ENCODE data around the gene ARHGEF28. TPM values are rescaled to one million over a fixed set of nuclear protein-coding genes. Genes with fewer than 3 reads are reported as not detected.

Gene ARHGEF28
- total and polyA plus RNA-seq, 5 experiments from 2014 or later: 0.52 TPM; not detected in 4

DNA sequence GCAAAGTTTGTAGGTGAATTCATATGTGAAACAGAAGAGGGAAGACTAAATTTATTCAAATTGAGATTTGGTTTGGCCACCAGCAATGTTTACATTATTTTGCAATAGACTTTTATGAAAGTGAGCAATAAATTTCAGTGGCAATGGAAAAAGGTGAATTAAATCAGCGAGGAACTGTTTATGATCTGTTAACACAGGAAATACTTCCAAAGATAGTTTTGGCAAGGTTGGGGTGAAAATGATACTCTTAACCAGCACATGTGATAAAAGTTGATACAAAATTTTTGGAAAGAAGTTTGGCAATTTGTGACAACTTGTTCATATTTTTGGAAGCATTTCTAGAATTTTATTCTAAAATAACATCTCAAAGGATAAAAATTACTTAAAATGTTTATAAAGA is 119.8 kb downstream of the ARHGEF28 start:
- H3K4me3 Mint-ChIP-seq: no peak overlapping the region
- no peak overlapping the region for H3K27ac Mint-ChIP-seq
- ATAC-seq (no peak), DNase-seq (no peak)
- no peaks in the 10 kb centered on the region for H3K36me3 Mint-ChIP-seq
- H3K9me3 Mint-ChIP-seq: peaks cover 0 to 12% (median 0%) of the 10 kb centered on the region in 9 donors
- H3K4me1 Mint-ChIP-seq: no peaks in the 10 kb centered on the region
- POLR2A ChIA-PET: no interaction called here
- H3K27me3 Mint-ChIP-seq: peaks cover 7 to 30% (median 9%) of the 10 kb centered on the region in 5 donors

DNA sequence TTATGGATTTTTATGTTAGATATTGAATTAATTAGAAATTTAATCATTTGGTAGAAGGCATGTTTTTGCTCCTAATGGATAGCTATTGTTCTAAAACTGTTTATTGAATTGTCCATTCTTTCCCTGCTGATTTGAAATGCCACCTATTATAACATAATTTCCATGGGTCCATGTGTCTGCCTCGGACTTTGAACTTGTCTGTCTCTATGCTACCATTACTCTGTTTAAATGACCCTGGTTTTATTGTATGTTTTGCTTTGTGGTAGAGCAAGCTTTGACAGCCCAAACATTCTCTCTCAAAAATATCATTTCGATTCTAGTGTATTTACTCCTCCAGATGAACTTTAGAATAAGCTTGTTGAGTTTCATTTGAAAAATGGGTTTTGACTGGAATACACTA is 120.6 kb downstream of the ARHGEF28 start:
- no peak for DNase-seq
- H3K9me3 Mint-ChIP-seq: peaks cover 0 to 12% (median 0%) of the 10 kb centered on the region in 9 donors
- no peak overlapping the region for H3K4me3 Mint-ChIP-seq
- ATAC-seq: no peak
- POLR2A ChIA-PET: no interaction called here
- H3K4me1 Mint-ChIP-seq: peaks cover 0 to 3% (median under 1%) of the 10 kb centered on the region in 4 donors
- no peaks in the 10 kb centered on the region for H3K36me3 Mint-ChIP-seq
- H3K27me3 Mint-ChIP-seq: peaks cover 7 to 35% (median 9%) of the 10 kb centered on the region in 5 donors
- H3K27ac Mint-ChIP-seq: no peak overlapping the region

DNA sequence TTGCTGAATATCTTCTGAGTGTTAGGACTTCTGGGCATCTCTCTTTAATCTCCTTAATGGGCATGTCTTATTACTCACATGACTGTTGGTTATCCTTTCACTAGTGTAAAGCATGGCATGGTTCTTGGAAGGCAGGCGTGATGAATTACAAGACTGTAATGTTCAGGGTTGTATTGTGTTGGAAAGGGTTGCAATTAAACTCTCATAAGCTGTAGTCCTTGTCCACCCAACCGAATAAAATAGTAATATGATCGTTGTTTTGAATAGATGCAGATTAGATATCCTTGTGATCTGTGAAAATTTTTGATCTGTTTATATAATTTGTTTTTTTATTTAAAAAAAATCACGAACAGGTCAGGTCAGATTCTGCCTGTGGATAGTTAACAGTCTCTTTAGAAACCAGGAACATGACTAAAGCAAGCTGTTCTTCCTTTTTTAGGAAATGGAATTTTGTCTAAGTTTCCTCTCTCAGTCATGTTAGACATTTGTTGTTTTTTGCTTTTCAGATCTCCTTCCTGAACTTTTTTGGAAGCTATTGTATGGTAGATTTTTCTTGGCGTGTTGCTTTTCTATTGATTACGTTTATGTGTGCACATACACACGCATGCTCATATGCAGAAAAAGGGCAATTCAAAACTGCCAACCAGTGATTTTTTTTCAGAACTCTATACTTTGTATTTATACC is 121.8 kb downstream of the ARHGEF28 start:
- Mint-ChIP-seq H3K27ac (no peak overlapping the region), H3K4me3 (no peak overlapping the region), H3K4me1 (peaks cover 0 to 7% (median 3%) of the 10 kb centered on the region in 4 donors), H3K9me3 (peaks cover 0 to 12% (median 0%) of the 10 kb centered on the region in 9 donors), H3K36me3 (no peaks in the 10 kb centered on the region), H3K27me3 (peaks cover 10 to 47% (median 15%) of the 10 kb centered on the region in 5 donors)
- DNase-seq: no peak
- POLR2A ChIA-PET: no interaction called here
- ATAC-seq: no peak

DNA sequence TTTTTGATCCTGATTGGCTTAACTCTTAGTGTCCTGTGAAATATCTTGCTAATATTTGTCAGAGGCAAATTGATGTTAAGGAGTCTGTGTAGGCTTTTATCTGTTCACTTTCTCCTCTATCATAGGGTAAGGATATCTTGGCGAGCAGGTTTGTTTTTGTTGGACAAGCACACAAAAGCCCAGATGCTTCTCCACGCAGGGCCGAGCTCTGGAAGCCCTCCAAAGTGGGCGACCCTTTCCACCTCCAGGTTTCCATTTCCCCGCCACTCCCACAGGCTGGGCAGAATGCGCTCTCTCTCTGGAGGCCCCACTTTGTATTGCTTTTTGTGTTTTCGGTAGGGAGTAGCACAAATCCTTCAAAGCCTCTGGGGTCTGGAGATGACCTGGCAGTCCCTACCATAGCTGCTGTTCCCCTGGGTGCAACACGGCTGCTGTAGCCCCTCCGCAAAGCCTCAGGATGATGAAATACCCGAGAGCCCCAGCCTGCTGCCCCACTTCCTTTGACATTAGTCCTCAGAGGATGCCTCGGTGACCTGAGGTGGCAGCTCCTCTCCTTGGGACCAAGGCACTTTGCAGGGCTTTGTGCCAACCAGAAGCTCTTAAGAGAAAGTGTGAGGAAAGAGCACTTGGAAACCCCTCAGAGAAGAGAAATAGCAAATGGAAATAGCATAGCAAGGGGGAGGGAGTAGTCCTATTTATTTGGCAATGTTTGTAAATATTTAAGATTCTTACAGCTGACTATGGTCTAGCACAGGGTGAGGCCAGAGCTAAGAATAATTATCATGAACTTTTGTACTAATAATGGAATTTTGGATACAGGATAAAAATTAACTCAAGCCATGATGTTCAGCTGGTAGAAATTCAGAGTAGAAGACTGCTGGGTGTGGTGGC is 122.8 kb downstream of the ARHGEF28 start:
- peaks cover 0 to 7% (median 3%) of the 10 kb centered on the region in 4 donors for H3K4me1 Mint-ChIP-seq
- peaks cover 13 to 56% (median 15%) of the 10 kb centered on the region in 5 donors for H3K27me3 Mint-ChIP-seq
- ATAC-seq: no peak
- POLR2A ChIA-PET: no interaction called here
- no peak overlapping the region for H3K4me3 Mint-ChIP-seq
- no peak for DNase-seq
- H3K9me3 Mint-ChIP-seq: peaks cover 0 to 12% (median 0%) of the 10 kb centered on the region in 9 donors
- no peak overlapping the region for H3K27ac Mint-ChIP-seq
- H3K36me3 Mint-ChIP-seq: no peaks in the 10 kb centered on the region

DNA sequence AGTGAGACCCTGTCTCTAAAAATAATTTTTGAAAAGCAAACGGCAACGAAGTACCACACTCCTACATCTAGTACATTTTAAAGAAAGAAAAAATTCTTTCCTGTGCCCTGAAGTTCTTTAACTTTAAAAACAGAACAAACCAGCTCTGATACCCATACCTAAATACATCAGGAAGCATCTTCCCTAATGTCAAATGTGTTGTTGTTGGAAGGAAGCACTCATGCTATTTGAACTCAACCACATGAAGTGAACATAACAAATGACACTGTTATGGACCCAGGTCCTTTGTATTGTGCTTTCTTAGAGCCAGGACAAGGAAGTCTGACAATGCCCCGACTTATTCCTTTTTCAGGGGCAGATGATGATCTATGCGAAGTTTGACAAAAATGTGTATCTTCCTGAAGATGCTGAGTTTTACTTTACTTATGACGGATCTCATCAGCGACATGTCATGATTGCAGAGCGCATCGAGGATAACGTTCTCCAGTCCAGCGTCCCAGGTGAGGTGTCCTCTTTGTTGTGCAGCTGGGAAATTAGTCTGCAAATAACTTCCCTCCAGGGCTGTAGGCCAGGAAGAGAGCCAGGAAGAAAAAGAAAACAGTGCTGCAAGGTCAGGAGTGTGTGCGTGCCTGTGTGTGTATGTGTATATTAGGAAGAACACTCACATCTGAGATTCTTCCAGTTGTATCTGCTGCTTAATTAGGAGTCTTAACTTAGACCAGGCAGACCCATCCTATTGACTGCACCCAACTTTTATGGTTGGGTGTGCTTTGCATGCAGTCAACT is 123.7 kb downstream of the ARHGEF28 start:
- no peak overlapping the region for H3K27ac Mint-ChIP-seq
- H3K36me3 Mint-ChIP-seq: no peaks in the 10 kb centered on the region
- H3K4me1 Mint-ChIP-seq: peaks cover 0 to 7% (median 3%) of the 10 kb centered on the region in 4 donors
- no peak overlapping the region for H3K4me3 Mint-ChIP-seq
- ATAC-seq: no peak
- POLR2A ChIA-PET: no interaction called here
- peaks cover 0 to 12% (median 0%) of the 10 kb centered on the region in 9 donors for H3K9me3 Mint-ChIP-seq
- DNase-seq: no peak
- peaks cover 15 to 65% (median 17%) of the 10 kb centered on the region in 5 donors for H3K27me3 Mint-ChIP-seq

DNA sequence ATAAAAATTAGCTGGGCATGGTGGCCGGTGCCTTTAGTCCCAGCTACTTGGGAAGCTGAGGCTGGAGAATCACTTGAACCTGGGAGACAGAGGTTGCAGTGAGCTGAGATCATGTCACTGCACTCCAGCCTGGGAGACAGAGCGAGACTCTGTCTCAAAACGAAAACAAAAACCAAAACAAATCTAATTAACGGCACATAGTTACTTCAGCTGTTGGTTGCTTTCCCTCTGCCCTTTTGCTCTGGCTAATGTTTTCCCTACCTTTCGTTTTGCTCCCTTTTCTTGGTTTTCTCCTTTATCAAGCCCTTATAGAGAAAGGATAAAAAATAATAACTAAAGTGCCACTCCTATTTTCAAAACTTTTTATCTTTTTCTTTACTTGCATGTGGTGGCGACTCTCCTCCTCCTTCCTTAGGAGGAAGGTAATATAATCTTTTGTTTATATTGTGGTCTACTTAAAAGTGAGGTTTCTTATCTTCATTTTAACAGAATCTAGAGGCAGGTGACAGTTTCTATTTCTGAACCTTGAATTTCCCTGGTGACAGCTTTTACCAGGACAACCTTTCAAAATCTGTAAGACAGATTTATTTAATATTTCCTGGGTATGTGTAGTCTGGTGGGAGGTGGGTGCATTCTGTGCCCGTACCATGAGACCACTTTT is 125.4 kb downstream of the ARHGEF28 start:
- POLR2A ChIA-PET: no interaction called here
- no peak for ATAC-seq

DNA sequence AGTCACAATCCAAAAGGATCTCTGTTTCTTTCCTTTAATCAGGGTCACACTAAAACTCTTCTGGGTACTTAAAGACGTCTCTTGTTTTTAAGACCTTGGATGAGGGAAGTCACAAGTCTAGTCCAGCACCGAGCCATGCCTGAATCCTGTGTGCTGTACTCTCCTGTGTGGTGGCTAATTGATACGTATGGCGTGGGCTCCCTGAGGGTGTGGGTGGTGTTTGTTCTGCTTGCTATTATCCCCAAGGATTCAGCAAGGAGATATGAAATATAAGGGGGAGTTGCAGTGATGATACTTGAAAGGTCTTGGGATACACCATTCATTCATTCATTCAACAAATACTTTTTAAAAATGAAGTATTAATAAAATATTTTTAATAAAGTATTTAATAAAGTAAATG is 128.3 kb downstream of the ARHGEF28 start:
- H3K27me3 Mint-ChIP-seq: peaks cover 9 to 48% (median 18%) of the 10 kb centered on the region in 5 donors
- DNase-seq (no peak), ATAC-seq (no peak)
- POLR2A ChIA-PET: no interaction called here
- H3K4me3 Mint-ChIP-seq: no peak overlapping the region
- no peaks in the 10 kb centered on the region for H3K9me3 Mint-ChIP-seq
- H3K36me3 Mint-ChIP-seq: no peaks in the 10 kb centered on the region
- H3K27ac Mint-ChIP-seq: no peak overlapping the region
- peaks cover 0 to 7% (median 3%) of the 10 kb centered on the region in 4 donors for H3K4me1 Mint-ChIP-seq

More for the DNA sequence above, 125.4 kb downstream of the ARHGEF28 start:
- Mint-ChIP-seq H3K27me3 (peaks cover 12 to 65% (median 19%) of the 10 kb centered on the region in 5 donors), H3K36me3 (no peaks in the 10 kb centered on the region), H3K27ac (no peak overlapping the region), H3K9me3 (peaks cover 0 to 12% (median 0%) of the 10 kb centered on the region in 9 donors), H3K4me1 (peaks cover 0 to 7% (median 3%) of the 10 kb centered on the region in 4 donors), H3K4me3 (peak overlapping the region in 1 of 10 donors; percentile 40)
- no peak for DNase-seq

DNA sequence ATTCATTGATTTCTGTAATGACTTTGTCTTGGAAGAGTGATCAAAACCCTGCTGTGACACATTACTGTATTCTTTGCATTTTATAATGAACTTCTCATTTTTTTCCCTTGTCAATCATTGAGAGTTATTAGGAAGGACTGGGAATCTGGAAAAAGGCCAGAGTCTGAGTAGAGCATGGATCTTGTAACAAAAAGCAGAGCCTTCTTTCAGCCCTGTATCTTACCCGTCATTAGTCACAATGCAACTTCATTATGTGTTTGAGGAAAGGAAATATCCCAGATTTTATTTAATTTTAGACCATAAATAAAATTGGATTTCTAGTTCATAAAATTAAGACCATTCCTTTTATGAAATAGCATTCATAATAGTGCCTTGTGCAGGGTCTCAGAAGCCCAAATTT is 131.4 kb downstream of the ARHGEF28 start:
- ATAC-seq: no peak
- Mint-ChIP-seq H3K4me3 (no peak overlapping the region), H3K36me3 (no peaks in the 10 kb centered on the region), H3K27me3 (peaks cover 6 to 22% (median 7%) of the 10 kb centered on the region in 5 donors), H3K9me3 (no peaks in the 10 kb centered on the region), H3K4me1 (peaks cover 0 to 6% (median 0%) of the 10 kb centered on the region in 4 donors), H3K27ac (no peak overlapping the region)
- POLR2A ChIA-PET: no interaction called here
- no peak for DNase-seq

DNA sequence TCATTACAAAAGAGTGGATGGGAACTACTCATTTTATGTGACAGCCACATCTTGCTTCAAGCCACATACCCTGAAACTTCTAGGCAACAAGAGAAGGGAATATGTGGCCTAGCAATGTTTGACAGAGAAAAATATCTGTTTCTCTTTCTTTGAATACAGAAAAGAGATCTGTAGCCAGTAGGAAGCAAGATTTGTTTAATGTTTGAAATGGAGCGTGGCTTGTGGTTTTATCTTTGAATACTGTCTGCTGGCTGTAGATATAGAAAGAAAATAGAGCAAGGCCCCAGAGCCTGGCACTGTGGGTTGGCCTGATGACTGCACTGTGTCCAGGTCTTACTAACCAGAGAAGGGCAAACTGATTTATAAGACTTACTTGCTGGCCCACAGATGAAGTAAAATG is 133.8 kb downstream of the ARHGEF28 start:
- no peak for ATAC-seq
- Mint-ChIP-seq H3K4me3 (no peak overlapping the region), H3K9me3 (no peaks in the 10 kb centered on the region), H3K27ac (no peak overlapping the region), H3K36me3 (no peaks in the 10 kb centered on the region), H3K4me1 (peaks cover 0 to 6% (median 0%) of the 10 kb centered on the region in 4 donors), H3K27me3 (peaks cover 0 to 7% (median 5%) of the 10 kb centered on the region in 5 donors)
- DNase-seq: no peak
- POLR2A ChIA-PET: no interaction called here

DNA sequence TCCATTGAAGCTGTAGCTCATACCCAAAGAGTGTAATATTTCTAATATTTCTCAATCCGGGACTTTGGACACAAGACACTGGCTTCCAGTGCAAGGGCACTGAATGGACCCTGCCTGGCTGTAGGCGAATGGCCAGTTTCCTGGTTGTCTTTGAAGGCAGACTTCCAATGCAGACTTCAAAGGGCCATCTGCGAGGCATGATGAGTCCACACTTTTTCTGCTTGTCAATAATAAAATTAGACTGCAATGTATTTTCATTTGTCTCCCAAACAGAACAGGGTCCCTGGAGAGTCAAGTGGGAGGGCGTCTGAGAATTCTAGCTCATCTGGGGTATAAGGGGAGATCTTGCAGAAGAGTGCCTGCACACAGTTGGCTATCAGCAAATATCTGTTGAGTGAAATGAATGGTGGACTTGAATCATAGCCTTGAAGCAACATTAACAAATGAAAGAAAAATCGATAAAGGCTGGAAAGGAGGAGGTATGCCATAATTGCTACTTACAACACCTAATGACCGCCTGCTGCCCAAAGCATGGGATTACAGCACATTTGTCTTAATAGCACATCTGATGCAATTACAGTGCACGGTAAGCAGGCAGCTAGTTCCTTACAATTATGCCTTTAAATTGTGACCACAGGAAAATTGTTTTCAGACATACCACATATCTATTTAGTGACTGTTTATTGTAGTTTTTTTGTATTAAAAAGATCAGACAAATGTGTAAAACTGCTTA is 137.5 kb downstream of the ARHGEF28 start:
- ATAC-seq (no peak), DNase-seq (no peak)
- Mint-ChIP-seq H3K27me3 (peaks cover 0 to 7% (median 0%) of the 10 kb centered on the region in 5 donors), H3K4me1 (peaks cover 0 to 6% (median 0%) of the 10 kb centered on the region in 4 donors), H3K9me3 (peaks cover 0 to 20% (median 12%) of the 10 kb centered on the region in 9 donors), H3K36me3 (peaks cover 0 to 8% (median 0%) of the 10 kb centered on the region in 3 donors), H3K4me3 (no peak overlapping the region), H3K27ac (no peak overlapping the region)
- POLR2A ChIA-PET: no interaction called here

DNA sequence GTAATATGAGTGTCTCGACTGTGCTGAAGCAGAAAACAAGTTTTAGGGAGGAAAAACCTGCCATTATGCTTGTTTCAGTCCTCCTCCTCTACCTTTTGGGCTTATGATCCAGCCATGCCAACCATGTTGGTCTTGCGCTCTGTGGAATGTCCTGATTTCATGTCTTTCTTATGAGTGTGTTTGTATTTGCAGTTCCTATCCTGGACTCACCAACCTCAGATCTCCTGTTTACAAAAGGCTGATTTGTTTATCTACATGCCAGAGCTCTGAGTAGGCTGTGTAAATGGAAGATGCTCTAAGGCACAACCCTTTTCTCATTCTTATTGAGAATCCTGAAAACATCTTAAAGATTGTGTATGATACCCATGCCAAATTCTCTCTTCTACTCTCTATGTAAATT is 138.6 kb downstream of the ARHGEF28 start:
- Mint-ChIP-seq H3K27ac (no peak overlapping the region), H3K4me3 (no peak overlapping the region), H3K36me3 (peaks cover 0 to 8% (median 0%) of the 10 kb centered on the region in 3 donors), H3K4me1 (peaks cover 0 to 5% (median 0%) of the 10 kb centered on the region in 4 donors), H3K9me3 (peaks cover 0 to 31% (median 13%) of the 10 kb centered on the region in 9 donors), H3K27me3 (peaks cover 0 to 7% (median 0%) of the 10 kb centered on the region in 5 donors)
- ATAC-seq (no peak), DNase-seq (no peak)
- POLR2A ChIA-PET: no interaction called here

Data from naive thymus-derived CD8-positive, alpha-beta T cell (primary cell).